Liver (tissue), 9 donors: Measurements from ENCODE around the gene SREBF1. TPM values are rescaled to one million over a fixed set of nuclear protein-coding genes. Genes with fewer than 3 reads are reported as not detected.
A peak's percentile ranks its signal among the peaks of the same experiment; 100 is the strongest.

ENCODE experiments used
- DNase-seq: peaks from one replicate; pipeline ENCODE4 v3.0.0-alpha.2; 2017; ENCODE audit warnings: low spot score
- H3K27ac ChIP-seq, 2 donors: one replicate each; pipeline ENCODE4 v1.7.0; 2013; ENCODE audit warnings: inconsistent platforms in 2 of 2, low read length in 2 of 2, control low read depth in 1 of 2, low read depth in 1 of 2, mild to moderate bottlenecking in 1 of 2
- H3K27me3 ChIP-seq, 4 donors: one replicate each; pipeline versions ENCODE4 v1.6.1 to v1.7.0; 2013; ENCODE audit warnings: low read length in 3 of 4, inconsistent platforms in 1 of 4, mild to moderate bottlenecking in 1 of 4, moderate library complexity in 1 of 4; ENCODE audit not compliant: control insufficient read depth in 4 of 4, insufficient read depth in 4 of 4
- H3K36me3 ChIP-seq, 4 donors: one replicate each; pipeline versions ENCODE4 v1.6.1 to v1.7.0; 2013; ENCODE audit warnings: low read length in 3 of 4, mild to moderate bottlenecking in 3 of 4, low read depth in 1 of 4, moderate library complexity in 1 of 4; ENCODE audit not compliant: control insufficient read depth in 4 of 4, insufficient read depth in 3 of 4
- H3K4me1 ChIP-seq, 4 donors: one replicate each; pipeline versions ENCODE4 v1.6.1 to v1.7.0; 2013; ENCODE audit warnings: low read length in 3 of 4, mild to moderate bottlenecking in 3 of 4, moderate library complexity in 1 of 4; ENCODE audit not compliant: control insufficient read depth in 4 of 4, insufficient read depth in 4 of 4
- H3K4me3 ChIP-seq, 3 donors: one replicate each; pipeline versions ENCODE4 v1.6.1 to v1.7.0; 2013; ENCODE audit warnings: low read length in 3 of 3, control low read depth in 1 of 3, low read depth in 1 of 3, mild to moderate bottlenecking in 1 of 3
- H3K9ac ChIP-seq, 2 donors: one replicate each; pipeline ENCODE4 v1.7.0; 2013; ENCODE audit warnings: low read length in 2 of 2, mild to moderate bottlenecking in 2 of 2, moderate library complexity in 2 of 2, control low read depth in 1 of 2, low read depth in 1 of 2
- H3K9me3 ChIP-seq, 4 donors: one replicate each; pipeline versions ENCODE4 v1.6.1 to v1.7.0; 2013; ENCODE audit warnings: low read length in 3 of 4; ENCODE audit not compliant: control insufficient read depth in 4 of 4
- FOXA1 ChIP-seq: IDR thresholded peaks from 2 replicates; pipeline ENCODE4 v1.6.1; 2016; ENCODE audit warnings: antibody characterized with exemption
- FOXA2 ChIP-seq: IDR thresholded peaks from 2 replicates; pipeline ENCODE4 v1.6.1; 2016; ENCODE audit warnings: antibody characterized with exemption
- GABPA ChIP-seq, 2 donors: IDR thresholded peaks in 1 of 2; conservative IDR thresholded peaks in 1 of 2; 2 replicates each; pipeline ENCODE4 v1.6.1; 2016; ENCODE audit warnings: antibody characterized with exemption in 2 of 2, mild to moderate bottlenecking in 1 of 2, moderate library complexity in 1 of 2
- HNF4A ChIP-seq, 2 donors: conservative IDR thresholded peaks; 2 replicates each; pipeline ENCODE4 v1.6.1; 2016; ENCODE audit warnings: antibody characterized with exemption in 2 of 2, mild to moderate bottlenecking in 2 of 2
- HNF4G ChIP-seq: IDR thresholded peaks from 2 replicates; pipeline ENCODE4 v1.6.1; 2016; ENCODE audit warnings: antibody characterized with exemption
- JUND ChIP-seq, 2 donors: IDR thresholded peaks; 2 replicates each; pipeline ENCODE4 v1.6.1; 2016; ENCODE audit warnings: antibody characterized with exemption in 2 of 2
- MAX ChIP-seq: IDR thresholded peaks from 2 replicates; pipeline ENCODE4 v1.6.1; 2016; ENCODE audit warnings: antibody characterized with exemption
- REST ChIP-seq: IDR thresholded peaks from 2 replicates; pipeline ENCODE4 v1.6.1; 2016; ENCODE audit warnings: antibody characterized with exemption, mild to moderate bottlenecking
- RXRA ChIP-seq, 2 donors: IDR thresholded peaks; 2 replicates each; pipeline ENCODE4 v1.6.1; 2017 to 2018; ENCODE audit warnings: antibody characterized with exemption in 2 of 2, mild to moderate bottlenecking in 1 of 2
- SP1 ChIP-seq: IDR thresholded peaks from 2 replicates; pipeline ENCODE4 v1.6.1; 2018; ENCODE audit warnings: antibody characterized with exemption, mild to moderate bottlenecking
- TAF1 ChIP-seq: conservative IDR thresholded peaks from 2 replicates; pipeline ENCODE4 v1.6.1; 2016; ENCODE audit warnings: antibody characterized with exemption, mild to moderate bottlenecking
- YY1 ChIP-seq: IDR thresholded peaks from 2 replicates; pipeline ENCODE4 v1.6.1; 2016; ENCODE audit warnings: antibody characterized with exemption, mild to moderate bottlenecking
- WGBS: extraction: QIAGEN DNeasy Blood & Tissue Kit; methylation state at CpG from one replicate; pipeline ENCODE4 v1.1.7; 2013; 5-methylcytosine and 5-hydroxymethylcytosine counted together
- polyA plus RNA-seq, 2 donors: library from polyadenylated mRNA; stranded (reverse) in 1 of 2; unstranded in 1 of 2; fragments of 200-250 nt in 1 of 2; fragments of >200 nt in 1 of 2; fragmentation: Nextera tagmentation in 1 of 2; extraction: Ambion mirVana in 1 of 2; gene quantifications; one replicate each; pipeline versions ENCODE4 v1.2.1 to v1.2.3, GENCODE V29; 2013 to 2015
- total RNA-seq, 2 donors: library from RNA; depleted of rRNA; stranded (reverse); fragments of >200 nt; gene quantifications; one replicate each; pipeline ENCODE4 v1.2.3, GENCODE V29; 2014
- TF ChIP-seq, protein P1 (sequence below): IDR thresholded peaks from 2 replicates; pipeline ENCODE4 v1.6.1; 2016; ENCODE audit warnings: antibody characterized with exemption
- TF ChIP-seq, protein P2 (sequence below): fragments of 150-350 bp; IDR thresholded peaks from 2 replicates; pipeline ENCODE4 v1.5.1; 2017; ENCODE audit warnings: improper control_type of control experiment, low read depth, low read length; ENCODE audit not compliant: missing input control
- donor health status: healthy.
- donor health status: healthy.
- donor health status: healthy.
- donor health status: healthy.
- donor health status: healthy.

Gene SREBF1
- total and polyA plus RNA-seq, 4 donors, result 66.8 to 133 (median 101) TPM

- WGBS, result 93% methylated on average over 4 of the region's 4 CpGs
- no peak for DNase-seq
- Histone ChIP-seq H3K36me3 (no peaks in the 10 kb centered on the region), H3K4me1 (peaks cover 0 to 19% (median 7%) of the 10 kb centered on the region in 4 donors), H3K4me3 (no peak overlapping the region), H3K9me3 (no peaks in the 10 kb centered on the region), H3K27ac (no peak overlapping the region), H3K27me3 (no peaks in the 10 kb centered on the region), H3K9ac (no peak overlapping the region)
- TF ChIP-seq MAX (no peak), REST (no peak), TAF1 (no peak), JUND (IDR thresholded peaks at IDR 0.05) (no peak), RXRA (IDR thresholded peaks at IDR 0.05) (no peak)
Observed at GRCh38 chr17:17857496-17857895, 20.7 kb upstream of the SREBF1 start.

- WGBS, result 73% methylated on average over 2 of the region's 2 CpGs
- TF ChIP-seq RXRA (IDR thresholded peaks at IDR 0.05), result peak in 1 of 2 donors; percentile 40
- TF ChIP-seq MAX, result no peak
- peaks cover 0 to 19% (median 7%) of the 10 kb centered on the region in 4 donors for H3K4me1 ChIP-seq
- peak overlapping the region in 1 of 2 donors; percentile 12 for H3K9ac ChIP-seq
- H3K36me3 ChIP-seq, result no peaks in the 10 kb centered on the region
- no peak overlapping the region for H3K4me3 ChIP-seq
- no peak for DNase-seq
- H3K9me3 ChIP-seq, result no peaks in the 10 kb centered on the region
- peak overlapping the region in 1 of 2 donors; percentile 66 for H3K27ac ChIP-seq
- H3K27me3 ChIP-seq, result no peaks in the 10 kb centered on the region
Observed at GRCh38 chr17:17856386-17856785, 19.6 kb upstream of the SREBF1 start.

DNA sequence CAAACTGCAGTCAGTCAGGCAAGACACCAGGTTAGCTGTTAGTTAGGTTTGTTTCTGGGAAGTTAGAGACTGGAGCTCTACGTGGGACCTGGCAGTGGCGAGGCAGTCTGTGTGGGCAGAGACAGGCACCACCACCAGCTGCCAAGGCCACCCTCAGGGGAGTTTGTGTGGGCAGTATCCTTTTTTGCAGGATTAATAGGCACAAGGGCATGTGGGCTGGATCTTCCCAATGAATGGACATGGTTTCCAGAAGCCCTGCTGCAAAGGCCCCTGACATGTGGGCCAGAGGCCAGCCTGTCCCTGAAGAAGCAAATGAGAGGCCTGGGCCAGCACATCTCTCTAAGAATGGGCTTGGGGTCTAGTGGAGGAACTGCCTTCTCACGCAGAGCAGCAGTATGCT, 19.2 kb upstream of the SREBF1 start:
- peak overlapping the region in 1 of 2 donors; percentile 53 for H3K9ac ChIP-seq
- no peaks in the 10 kb centered on the region for H3K27me3 ChIP-seq
- TF ChIP-seq RXRA (IDR thresholded peaks at IDR 0.05) (no peak), FOXA1 (no peak), FOXA2 (no peak), YY1 (no peak), HNF4G (no peak), HNF4A (conservative IDR thresholded peaks at IDR 0.05) (no peak), MAX (no peak), GABPA (IDR thresholded peaks at IDR 0.05 in 1 of 2, conservative IDR thresholded peaks at IDR 0.05 in 1 of 2) (no peak), SP1 (no peak), TAF1 (no peak)
- TF ChIP-seq, protein P1, sequence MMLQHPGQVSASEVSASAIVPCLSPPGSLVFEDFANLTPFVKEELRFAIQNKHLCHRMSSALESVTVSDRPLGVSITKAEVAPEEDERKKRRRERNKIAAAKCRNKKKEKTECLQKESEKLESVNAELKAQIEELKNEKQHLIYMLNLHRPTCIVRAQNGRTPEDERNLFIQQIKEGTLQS, result no peak
- TF ChIP-seq, protein P2, sequence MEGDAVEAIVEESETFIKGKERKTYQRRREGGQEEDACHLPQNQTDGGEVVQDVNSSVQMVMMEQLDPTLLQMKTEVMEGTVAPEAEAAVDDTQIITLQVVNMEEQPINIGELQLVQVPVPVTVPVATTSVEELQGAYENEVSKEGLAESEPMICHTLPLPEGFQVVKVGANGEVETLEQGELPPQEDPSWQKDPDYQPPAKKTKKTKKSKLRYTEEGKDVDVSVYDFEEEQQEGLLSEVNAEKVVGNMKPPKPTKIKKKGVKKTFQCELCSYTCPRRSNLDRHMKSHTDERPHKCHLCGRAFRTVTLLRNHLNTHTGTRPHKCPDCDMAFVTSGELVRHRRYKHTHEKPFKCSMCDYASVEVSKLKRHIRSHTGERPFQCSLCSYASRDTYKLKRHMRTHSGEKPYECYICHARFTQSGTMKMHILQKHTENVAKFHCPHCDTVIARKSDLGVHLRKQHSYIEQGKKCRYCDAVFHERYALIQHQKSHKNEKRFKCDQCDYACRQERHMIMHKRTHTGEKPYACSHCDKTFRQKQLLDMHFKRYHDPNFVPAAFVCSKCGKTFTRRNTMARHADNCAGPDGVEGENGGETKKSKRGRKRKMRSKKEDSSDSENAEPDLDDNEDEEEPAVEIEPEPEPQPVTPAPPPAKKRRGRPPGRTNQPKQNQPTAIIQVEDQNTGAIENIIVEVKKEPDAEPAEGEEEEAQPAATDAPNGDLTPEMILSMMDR, result no peak
- no peaks in the 10 kb centered on the region for H3K9me3 ChIP-seq
- no peak overlapping the region for H3K4me3 ChIP-seq
- 73% methylated on average over 3 of the region's 3 CpGs for WGBS
- peak overlapping the region in 1 of 2 donors; percentile 66 for H3K27ac ChIP-seq
- H3K4me1 ChIP-seq, result peaks cover 0 to 19% (median 7%) of the 10 kb centered on the region in 4 donors
- no peak for DNase-seq
- H3K36me3 ChIP-seq, result no peaks in the 10 kb centered on the region
